PC-3 (cell line): Measurements from ENCODE around the gene SLC39A8. TPM values are rescaled to one million over a fixed set of nuclear protein-coding genes. Genes with fewer than 3 reads are reported as not detected.
A peak's percentile ranks its signal among the peaks of the same experiment; 100 is the strongest.

Source experiments
- ATAC-seq: fragments of 200-7000 bp; cut with Tn5 transposase; 2 replicates; pipeline ENCODE4 v1.9.1; 2020; ENCODE audit warnings: mild to moderate bottlenecking, moderate library complexity
- BruUV-seq: library from RNA; stranded (reverse); fragments of 400-500 nt; replicated peaks from 2 replicates; lab custom pipeline; 2021; lab: Mats Ljungman, UMichigan
- CTCF ChIA-PET: fragments of 300-600 bp; sonication (Branson Sonifier 250); formaldehyde crosslinking; loops from one replicate; lab custom pipeline; 2022; ENCODE audit warnings: antibody characterized with exemption; lab: Charles Lee
- POLR2A ChIA-PET: fragments of 300-600 bp; sonication (Branson Sonifier 250); formaldehyde crosslinking; loops from one replicate; lab custom pipeline; 2022; ENCODE audit warnings: antibody characterized with exemption; ENCODE audit not compliant: unreplicated experiment; lab: Charles Lee
- DNase-seq: peaks from one replicate; pipeline ENCODE4 v3.0.0-alpha.2; 2015
- H2AFZ ChIP-seq: fragments of 300-600 bp; sonication (generic); 2 replicates; pipeline ENCODE4 v1.6.0; 2016; ENCODE audit warnings: antibody characterized with exemption, low read length
- H3F3A ChIP-seq: fragments of 300-600 bp; sonication (generic); one replicate; pipeline ENCODE4 v1.6.0; 2017; ENCODE audit warnings: antibody characterized with exemption, low read length, control low read depth, mild to moderate bottlenecking; ENCODE audit not compliant: unreplicated experiment
- H3K27ac ChIP-seq: fragments of 300-600 bp; sonication (generic); 2 replicates; pipeline ENCODE4 v1.5.1; 2016; ENCODE audit warnings: mild to moderate bottlenecking, low read length
- H3K27me3 ChIP-seq: fragments of 300-600 bp; sonication (generic); 2 replicates; pipeline ENCODE4 v1.6.1; 2016; ENCODE audit warnings: low read length, mixed read lengths
- H3K36me3 ChIP-seq: fragments of 300-600 bp; sonication (generic); 2 replicates; pipeline ENCODE4 v1.6.1; 2016; ENCODE audit warnings: low read depth, mixed run types, low read length, mixed read lengths
- H3K4me1 ChIP-seq: fragments of 300-600 bp; sonication (generic); 2 replicates; pipeline ENCODE4 v1.5.1; 2016; ENCODE audit warnings: low read length; ENCODE audit not compliant: insufficient read depth
- H3K4me2 ChIP-seq: fragments of 300-600 bp; sonication (generic); 2 replicates; pipeline ENCODE4 v1.6.0; 2016; ENCODE audit warnings: low read length
- H3K4me3 ChIP-seq: fragments of 300-600 bp; sonication (generic); 2 replicates; pipeline ENCODE4 v1.5.1; 2016; ENCODE audit warnings: mild to moderate bottlenecking, low read length, mixed read lengths
- H3K79me2 ChIP-seq: fragments of 300-600 bp; sonication (generic); 2 replicates; pipeline ENCODE4 v1.6.1; 2017; ENCODE audit warnings: low read length, mixed read lengths
- H3K9ac ChIP-seq: fragments of 300-600 bp; sonication (generic); 2 replicates; pipeline ENCODE4 v1.6.0; 2016; ENCODE audit warnings: mild to moderate bottlenecking, low read length
- H3K9me2 ChIP-seq: fragments of 300-600 bp; sonication (generic); replicated peaks from 2 replicates; pipeline ENCODE4 v1.6.1; 2016; ENCODE audit warnings: mixed run types, low read length, mixed read lengths
- H3K9me3 ChIP-seq: fragments of 300-600 bp; sonication (generic); 2 replicates; pipeline ENCODE4 v1.6.1; 2016; ENCODE audit warnings: low read length, mixed read lengths
- H4K20me1 ChIP-seq: fragments of 300-600 bp; sonication (generic); 2 replicates; pipeline ENCODE4 v1.6.1; 2016; ENCODE audit warnings: low read length, mixed read lengths
- CTCF ChIP-seq: fragments of 300-600 bp; sonication (generic); conservative IDR thresholded peaks from 2 replicates; pipeline ENCODE4 v1.5.1; 2017; ENCODE audit warnings: antibody characterized with exemption, low read depth, mild to moderate bottlenecking, low read length
- EZH2 ChIP-seq: fragments of 300-600 bp; sonication (generic); IDR thresholded peaks from one replicate; pipeline ENCODE4 v1.6.1; 2017; ENCODE audit warnings: antibody characterized with exemption, mild to moderate bottlenecking, low read length; ENCODE audit not compliant: unreplicated experiment
- EZH2phosphoT487 ChIP-seq: fragments of 300-600 bp; sonication (generic); IDR thresholded peaks from 2 replicates; pipeline ENCODE4 v1.6.1; 2018; ENCODE audit warnings: mild to moderate bottlenecking, antibody characterized with exemption, low read length, borderline replicate concordance
- intact Hi-C: fragments of 100-400 bp; cut with micrococcal nuclease; formaldehyde crosslinking; loops from 2 replicates; pipeline ENCODE4 v1.9.0; 2023
- total RNA-seq: library from RNA; depleted of rRNA; stranded (reverse); fragments of >200 nt; gene quantifications from 2 replicates; pipeline ENCODE4 v1.2.3, GENCODE V29; 2014

Gene SLC39A8
- total RNA-seq, 1 experiment from 2014 or later, result 19.5 TPM

- Histone ChIP-seq H3K9me3 (no peaks in the 10 kb centered on the region), H3K79me2 (no peaks in the 10 kb centered on the region), H2AFZ (no peak overlapping the region), H3K27me3 (no peaks in the 10 kb centered on the region), H3K9ac (no peak overlapping the region), H4K20me1 (no peaks in the 10 kb centered on the region), H3K27ac (no peak overlapping the region), H3K4me3 (no peak overlapping the region), H3K4me2 (no peak overlapping the region), H3F3A (no peaks in the 10 kb centered on the region), H3K36me3 (no peaks in the 10 kb centered on the region), H3K9me2 (no peaks in the 10 kb centered on the region), H3K4me1 (no peaks in the 10 kb centered on the region)
- no peak for TF ChIP-seq EZH2
- no peak for TF ChIP-seq EZH2phosphoT487
- TF ChIP-seq CTCF, result no peak
- POLR2A ChIA-PET, result no interaction called here
- ATAC-seq, result no peak
- intact Hi-C loops, result no loop called here
- CTCF ChIA-PET, result no interaction called here
- DNase-seq, result no peak
- BruUV-seq, result no TSS peak
These were observed 11.5 kb downstream of the SLC39A8 start for GRCh38 chr4:102333787-102334186.

- H3K27me3 ChIP-seq, result no peaks in the 10 kb centered on the region
- H3F3A ChIP-seq, result no peaks in the 10 kb centered on the region
- no peaks in the 10 kb centered on the region for H3K9me3 ChIP-seq
- BruUV-seq, result no TSS peak
- no peak overlapping the region for H3K27ac ChIP-seq
- intact Hi-C loops, result no loop called here
- peak; percentile 23 for DNase-seq
- H3K9me2 ChIP-seq, result no peaks in the 10 kb centered on the region
- ATAC-seq, result no peak
- no peak for TF ChIP-seq EZH2
- TF ChIP-seq CTCF, result no peak
- H2AFZ ChIP-seq, result no peak overlapping the region
- ChIA-PET POLR2A (no interaction called here), CTCF (no interaction called here)
- no peak overlapping the region for H3K4me2 ChIP-seq
- H3K4me3 ChIP-seq, result no peak overlapping the region
- H3K79me2 ChIP-seq, result no peaks in the 10 kb centered on the region
- H3K4me1 ChIP-seq, result no peaks in the 10 kb centered on the region
- H3K9ac ChIP-seq, result no peak overlapping the region
- no peaks in the 10 kb centered on the region for H4K20me1 ChIP-seq
- H3K36me3 ChIP-seq, result no peaks in the 10 kb centered on the region
These were observed 17.2 kb downstream of the SLC39A8 start for GRCh38 chr4:102328045-102328444.

GRCh38 chr4:102326951-102327350, 18.3 kb downstream of the SLC39A8 start:
- BruUV-seq, result no TSS peak
- DNase-seq (no peak), ATAC-seq (no peak)
- H3K9ac ChIP-seq, result no peak overlapping the region
- TF ChIP-seq CTCF (no peak), EZH2 (no peak), EZH2phosphoT487 (no peak)
- no peak overlapping the region for H2AFZ ChIP-seq
- CTCF ChIA-PET, result interaction anchor here (0.5 kb wide), 1 partner anchor 104 kb away, joined by 9 read pairs; no protein-coding TSS in a partner anchor
- intact Hi-C loops, result no loop called here
- H3K9me3 ChIP-seq, result no peaks in the 10 kb centered on the region
- H3F3A ChIP-seq, result no peaks in the 10 kb centered on the region
- H3K4me1 ChIP-seq, result no peaks in the 10 kb centered on the region
- POLR2A ChIA-PET, result no interaction called here
- H3K4me3 ChIP-seq, result no peak overlapping the region
- H4K20me1 ChIP-seq, result no peaks in the 10 kb centered on the region
- H3K79me2 ChIP-seq, result no peaks in the 10 kb centered on the region
- H3K9me2 ChIP-seq, result no peaks in the 10 kb centered on the region
- no peaks in the 10 kb centered on the region for H3K27me3 ChIP-seq
- H3K36me3 ChIP-seq, result no peaks in the 10 kb centered on the region
- H3K4me2 ChIP-seq, result no peak overlapping the region
- H3K27ac ChIP-seq, result no peak overlapping the region
